Endothelial cell of umbilical vein (primary cell): ENCODE results near the gene LDOC1. TPM values are rescaled to one million over a fixed set of nuclear protein-coding genes. Genes with fewer than 3 reads are reported as not detected.
"Not testable (repeated sequence)": the region's sequence is repeated elsewhere in the genome, so short reads cannot be mapped to it uniquely, and the experiment has no call there.

ENCODE experiments used
- BruUV-seq: library from RNA; stranded (reverse); fragments of 400-500 nt; replicated peaks from 2 replicates; lab custom pipeline; 2021; lab: Mats Ljungman, UMichigan
- CTCF ChIA-PET: fragments of 300-600, 350-600 bp; sonication (Branson Sonifier 250); formaldehyde crosslinking; loops from one replicate; lab custom pipeline; 2021; ENCODE audit warnings: antibody characterized with exemption, inconsistent platforms; lab: Charles Lee
- POLR2A ChIA-PET: fragments of 300-600, 350-600 bp; sonication (Branson Sonifier 250); formaldehyde crosslinking; loops from one replicate; lab custom pipeline; 2021; ENCODE audit warnings: antibody characterized with exemption, inconsistent platforms; lab: Charles Lee
- DNase-seq: peaks from one replicate; pipeline ENCODE4 v3.0.0-alpha.2; 2011; ENCODE audit warnings: low read depth, low spot score
- FAIRE-seq: peaks from 2 replicates; lab custom pipeline; 2011; peaks lifted over from hg19 to GRCh38; lab: Jason Lieb, UNC
- H2AFZ ChIP-seq: 2 replicates; pipeline ENCODE4 v1.6.0; 2012; ENCODE audit warnings: low read depth, low read length, control low read depth, inconsistent platforms
- H3K27ac ChIP-seq: 2 replicates; pipeline ENCODE4 v1.5.1; 2011; ENCODE audit warnings: low read depth, mild to moderate bottlenecking, control low read depth, low read length, moderate library complexity; ENCODE audit not compliant: insufficient read depth
- H3K27me3 ChIP-seq, 2 experiments: 2 replicates each; pipeline versions ENCODE4 v1.6.0 to v1.6.1; 2011; ENCODE audit warnings: low read length in 2 of 2, mixed read lengths in 1 of 2; ENCODE audit not compliant: control insufficient read depth in 2 of 2, insufficient read depth in 2 of 2
- H3K36me3 ChIP-seq, 2 experiments: 2 replicates in 1 of 2; 3 replicates in 1 of 2; pipeline ENCODE4 v1.5.1; 2011; ENCODE audit warnings: low read length in 2 of 2, mild to moderate bottlenecking in 1 of 2, moderate library complexity in 1 of 2; ENCODE audit not compliant: control insufficient read depth in 2 of 2, insufficient read depth in 2 of 2; ENCODE audit errors: extremely low read depth in 1 of 2
- H3K4me1 ChIP-seq: 3 replicates; pipeline ENCODE4 v1.5.1; 2011; ENCODE audit warnings: mild to moderate bottlenecking, low read length; ENCODE audit not compliant: control insufficient read depth, insufficient read depth; ENCODE audit errors: extremely low read depth
- H3K4me2 ChIP-seq: 2 replicates; pipeline ENCODE4 v1.6.1; 2011; ENCODE audit warnings: low read length, control low read depth, mixed read lengths; ENCODE audit not compliant: insufficient read depth
- H3K4me3 ChIP-seq, 3 experiments: fragments of 200-600 bp in 1 of 3; sonication (generic), shearing (Covaris generic) in 1 of 3; replicated peaks in 1 of 3; 2 replicates each; pipeline ENCODE4 v1.5.1; 2011 to 2016; ENCODE audit warnings: control low read depth in 3 of 3, low read length in 3 of 3, mild to moderate bottlenecking in 2 of 3, inconsistent platforms in 1 of 3, low read depth in 1 of 3, moderate library complexity in 1 of 3; ENCODE audit not compliant: insufficient read depth in 1 of 3
- H3K79me2 ChIP-seq: 2 replicates; pipeline ENCODE4 v1.6.0; 2012; ENCODE audit warnings: low read length, inconsistent platforms; ENCODE audit not compliant: control insufficient read depth, insufficient read depth
- H3K9ac ChIP-seq: replicated peaks from 2 replicates; pipeline ENCODE3; 2011; ENCODE audit warnings: low read length, control low read depth; ENCODE audit not compliant: insufficient read depth; ENCODE audit errors: extremely low read depth
- H3K9me1 ChIP-seq: replicated peaks from 3 replicates; pipeline ENCODE4 v1.6.0; 2011; ENCODE audit warnings: mild to moderate bottlenecking, low read length; ENCODE audit not compliant: control insufficient read depth, insufficient read depth; ENCODE audit errors: extremely low read depth
- H3K9me3 ChIP-seq: replicated peaks from 2 replicates; pipeline ENCODE4 v1.5.1; 2012; ENCODE audit warnings: low read length, inconsistent platforms; ENCODE audit not compliant: control insufficient read depth, insufficient read depth
- H4K20me1 ChIP-seq: replicated peaks from 2 replicates; pipeline ENCODE3; 2011; ENCODE audit warnings: mild to moderate bottlenecking, low read length; ENCODE audit not compliant: control insufficient read depth, insufficient read depth; ENCODE audit errors: extremely low read depth
- CTCF ChIP-seq, 2 donors: IDR thresholded peaks; 1 replicate in 1 of 2; 2 replicates in 1 of 2; pipeline ENCODE4 v1.5.1; 2011; ENCODE audit warnings: low read length in 2 of 2, mild to moderate bottlenecking in 2 of 2, moderate library complexity in 2 of 2, control low read depth in 1 of 2, inconsistent platforms in 1 of 2, low read depth in 1 of 2; ENCODE audit not compliant: insufficient read depth in 1 of 2; ENCODE audit errors: extremely low read depth in 1 of 2
- EZH2 ChIP-seq: IDR thresholded peaks from 2 replicates; pipeline ENCODE4 v1.6.1; 2012; ENCODE audit warnings: borderline replicate concordance, low read depth, mild to moderate bottlenecking, moderate library complexity, low read length, inconsistent platforms; ENCODE audit not compliant: severe bottlenecking
- FOS ChIP-seq: IDR thresholded peaks from 2 replicates; pipeline ENCODE4 v1.6.1; 2011; ENCODE audit warnings: mild to moderate bottlenecking, low read length, moderate library complexity, borderline replicate concordance; ENCODE audit not compliant: insufficient read depth
- GATA2 ChIP-seq: IDR thresholded peaks from 2 replicates; pipeline ENCODE4 v1.7.0; 2011; ENCODE audit warnings: low read depth, mild to moderate bottlenecking, moderate library complexity, mixed read lengths, low read length; ENCODE audit not compliant: insufficient read length, insufficient read depth
- JUN ChIP-seq: IDR thresholded peaks from 2 replicates; pipeline ENCODE4 v1.6.1; 2011; ENCODE audit warnings: borderline replicate concordance, low read depth; ENCODE audit not compliant: insufficient read length, insufficient read depth
- MAX ChIP-seq: IDR thresholded peaks from 2 replicates; pipeline ENCODE4 v1.6.1; 2011; ENCODE audit not compliant: insufficient read depth, insufficient read length
- MYC ChIP-seq: IDR thresholded peaks from one replicate; pipeline ENCODE4 v1.6.1; 2011; ENCODE audit warnings: mild to moderate bottlenecking, low read depth, low read length
- POLR2A ChIP-seq: IDR thresholded peaks from 2 replicates; pipeline ENCODE4 v1.6.1; 2012; ENCODE audit warnings: low read depth, mild to moderate bottlenecking, control low read depth, low read length
- POLR2AphosphoS5 ChIP-seq: IDR thresholded peaks from 2 replicates; pipeline ENCODE4 v1.6.1; 2012; ENCODE audit warnings: low read depth, mild to moderate bottlenecking, control low read depth, low read length, moderate library complexity; ENCODE audit not compliant: insufficient read depth
- dilution Hi-C: fragments of 300-500 bp; cut with MboI; formaldehyde crosslinking; loops from one replicate; pipeline ENCODE4 v1.15.0; 2019; ENCODE audit warnings: low sequenced_read_pairs; ENCODE audit not compliant: extremely low pct_ligation_motif_present
- intact Hi-C: fragments of 100-400 bp; cut with micrococcal nuclease; formaldehyde crosslinking; loops from one replicate; pipeline ENCODE4 v1.10.0; 2022
- polyA plus RNA-seq, 4 experiments: library from polyadenylated mRNA; depleted of rRNA in 3 of 4; stranded (reverse) in 3 of 4; unstranded in 1 of 4; fragments of >200 nt; gene quantifications; 2 replicates each; pipeline versions ENCODE4 v1.2.1 to v1.2.3, GENCODE V29; 2011 to 2012; ENCODE audit warnings: missing spikeins in 1 of 4
- total RNA-seq: library from RNA; stranded (reverse); gene quantifications from 2 replicates; pipeline ENCODE4 v1.2.3, GENCODE V29; 2021

Gene LDOC1
- total and polyA plus RNA-seq, 2 donors (not counting 3 experiments of a cell fraction or from before 2014, with no cell fraction given) = 23.0 to 51.4 TPM

GRCh38 chrX:141201962-141202361 lies 25.0 kb upstream of the LDOC1 start:
- H3K9ac ChIP-seq = no peak overlapping the region
- no peak overlapping the region for H2AFZ ChIP-seq
- dilution Hi-C loops = no loop called here
- no peaks in the 10 kb centered on the region for H4K20me1 ChIP-seq
- CTCF ChIA-PET = no interaction called here
- H3K79me2 ChIP-seq = no peaks in the 10 kb centered on the region
- H3K9me3 ChIP-seq = no peaks in the 10 kb centered on the region
- DNase-seq = no peak
- intact Hi-C loops = no loop called here
- no peak overlapping the region for H3K4me3 ChIP-seq
- no peaks in the 10 kb centered on the region for H3K27me3 ChIP-seq
- POLR2A ChIA-PET = no interaction called here
- BruUV-seq = no TSS peak
- FAIRE-seq = no peak
- H3K27ac ChIP-seq = no peak overlapping the region
- H3K36me3 ChIP-seq = no peaks in the 10 kb centered on the region
- no peaks in the 10 kb centered on the region for H3K9me1 ChIP-seq
- no peak for TF ChIP-seq POLR2AphosphoS5
- TF ChIP-seq MAX = no peak
- TF ChIP-seq POLR2A = no peak
- no peak for TF ChIP-seq GATA2
- TF ChIP-seq EZH2 = no peak
- TF ChIP-seq FOS = no peak
- no peak for TF ChIP-seq JUN
- no peak for TF ChIP-seq CTCF (IDR thresholded peaks at IDR 0.05; ENCODE audit: extremely low read depth in 1 of 2, insufficient read depth in 1 of 2, low read depth in 1 of 2, low read length in 2 of 2)
- no peak for TF ChIP-seq MYC
- no peak overlapping the region for H3K4me2 ChIP-seq
- no peaks in the 10 kb centered on the region for H3K4me1 ChIP-seq

GRCh38 chrX:141188573-141188972 lies 11.6 kb upstream of the LDOC1 start:
- H3K4me1 ChIP-seq, H3K9me1 ChIP-seq, H3K4me3 ChIP-seq, H3K27me3 ChIP-seq, dilution Hi-C loops, H3K79me2 ChIP-seq, H3K4me2 ChIP-seq, DNase-seq, POLR2A ChIA-PET, BruUV-seq, H3K27ac ChIP-seq, FAIRE-seq, H2AFZ ChIP-seq, CTCF ChIA-PET, H3K9ac ChIP-seq, H3K36me3 ChIP-seq, intact Hi-C loops, H4K20me1 ChIP-seq, H3K9me3 ChIP-seq: not testable (repeated sequence)
